Pons (tissue), 1 donor: ENCODE results near the gene TLN1.

ENCODE experiments used
- DNase-seq: peaks from one replicate; pipeline ENCODE4 v3.0.0-alpha.2; 2016; ENCODE audit warnings: low spot score

Gene TLN1

GRCh38 chr9:35732185-35732799 lies at the start of gene TLN1, which contains the start of gene CREB3:
Gene TLN1, minus strand, starts transcription at chr9:35732195. Its CDS starts 6,501 bp downstream, at chr9:35725694.
Gene CREB3, plus strand, starts transcription at chr9:35732666. Its CDS starts 107 bp downstream, at chr9:35732773.
- peak; percentile 99 for DNase-seq

- no peak for DNase-seq
Observed at GRCh38 chr9:35781066-35781465, 49.1 kb upstream of the TLN1 start.

DNA sequence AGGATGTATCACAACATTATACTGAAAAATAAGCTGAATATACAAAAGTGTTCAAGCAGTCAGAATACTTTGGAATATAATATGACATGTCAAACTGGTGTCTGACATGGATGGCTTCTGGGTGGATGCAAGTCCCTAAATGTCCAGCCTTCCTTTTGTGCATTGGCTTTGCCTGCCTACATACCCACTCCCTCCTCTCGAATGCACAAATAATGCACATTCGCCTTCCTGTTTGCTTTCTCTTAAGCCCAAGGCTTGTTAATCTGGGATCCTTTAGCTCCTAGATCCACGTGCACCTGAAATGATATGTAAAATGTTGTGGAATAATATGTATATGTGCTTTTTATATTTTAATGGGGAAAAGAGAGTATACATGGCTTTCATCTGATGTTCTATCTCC lies 46.5 kb upstream of the TLN1 start:
- no peak for DNase-seq

GRCh38 chr9:35776018-35776417 lies 44.0 kb upstream of the TLN1 start:
- DNase-seq, result no peak

- DNase-seq, result peak; percentile 55
Observed at GRCh38 chr9:35774907-35775635, 43.1 kb upstream of the TLN1 start.

GRCh38 chr9:35771943-35772342 lies 39.9 kb upstream of the TLN1 start:
- no peak for DNase-seq

DNA sequence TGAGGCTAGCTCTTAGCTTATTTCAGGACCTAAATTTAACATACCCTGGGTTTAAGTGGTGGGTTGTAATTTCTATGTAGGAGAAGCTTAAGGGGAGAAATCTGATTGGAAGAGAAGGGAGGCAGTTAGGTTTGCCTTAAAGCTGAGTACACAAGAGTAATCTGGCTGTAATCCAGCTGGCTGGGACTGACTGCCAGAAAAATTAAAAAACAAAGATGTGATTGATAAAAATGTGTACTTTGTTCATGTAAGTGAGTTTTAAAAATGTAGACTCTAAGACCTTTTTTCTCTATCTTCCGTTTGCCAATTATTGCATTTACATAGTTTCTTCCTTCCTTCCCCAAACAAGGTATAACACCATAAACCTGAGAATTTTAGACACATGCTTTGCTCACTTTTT lies 39.5 kb upstream of the TLN1 start:
- no peak for DNase-seq

GRCh38 chr9:35771075-35771433 lies 39.1 kb upstream of the TLN1 start:
- no peak for DNase-seq

GRCh38 chr9:35769763-35770162 lies 37.8 kb upstream of the TLN1 start:
- no peak for DNase-seq

- no peak for DNase-seq
Observed at GRCh38 chr9:35767458-35767857, 35.5 kb upstream of the TLN1 start.

DNA sequence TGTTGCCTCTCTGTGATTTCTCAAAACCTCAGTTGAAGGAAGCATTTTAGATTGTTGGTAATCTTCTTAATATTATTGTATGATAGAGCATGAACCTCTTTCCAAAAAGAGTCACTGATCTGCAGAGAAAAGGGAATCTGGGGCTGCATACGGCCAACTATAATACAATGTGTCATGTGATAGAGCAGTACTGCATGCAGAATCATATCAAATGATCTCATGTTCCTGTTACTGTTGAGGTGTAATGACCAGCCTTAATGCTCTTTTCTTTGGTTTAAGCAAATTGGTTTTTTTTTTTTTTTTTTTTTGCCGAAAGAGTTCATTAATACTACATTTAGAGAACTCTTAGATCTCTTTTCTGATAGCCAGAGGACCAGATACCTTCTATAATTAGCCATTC lies 35.0 kb upstream of the TLN1 start:
- no peak for DNase-seq

DNA sequence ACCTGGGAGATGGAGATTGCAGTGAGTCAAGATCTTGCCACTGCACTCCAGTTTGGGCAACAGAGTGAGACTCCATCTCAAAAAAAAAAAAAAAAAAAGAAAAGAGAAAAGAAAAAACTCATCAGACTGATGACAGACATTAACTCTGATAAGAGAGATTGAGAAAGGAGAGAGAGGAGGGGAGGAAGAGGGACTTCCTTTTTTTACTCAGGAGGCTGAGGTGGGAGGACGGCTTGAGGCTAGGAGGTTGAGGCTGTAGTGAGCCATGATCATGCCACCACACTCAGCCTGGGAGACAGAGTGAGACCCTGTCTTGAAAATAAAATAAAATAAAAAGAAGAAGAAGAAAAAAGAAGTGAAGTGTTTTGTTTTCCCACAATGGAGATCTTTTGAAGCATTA lies 31.8 kb upstream of the TLN1 start:
- no peak for DNase-seq

GRCh38 chr9:35763181-35763580 lies 31.2 kb upstream of the TLN1 start:
- no peak for DNase-seq

- DNase-seq, result no peak
Observed at GRCh38 chr9:35760651-35761050, 28.7 kb upstream of the TLN1 start.

DNA sequence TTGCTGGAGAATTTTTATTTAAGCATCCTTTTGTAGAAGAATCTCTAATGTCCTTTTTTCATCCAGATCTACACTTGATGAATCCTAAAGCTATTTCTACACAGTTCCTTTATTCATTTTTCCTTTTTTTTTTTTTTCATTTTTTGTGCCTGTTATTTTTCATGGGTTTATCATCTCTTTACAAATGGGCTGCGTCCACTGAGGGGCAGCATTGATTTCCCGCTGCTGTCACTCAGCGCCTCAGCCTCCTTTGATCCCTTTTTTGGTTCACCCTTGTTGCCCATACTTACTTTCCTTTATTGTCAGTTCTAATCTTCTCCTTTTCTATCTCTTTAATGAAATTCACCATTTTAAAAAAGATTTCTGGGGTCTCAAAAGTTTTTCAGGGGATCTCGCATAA lies 27.8 kb upstream of the TLN1 start:
- DNase-seq, result no peak

DNA sequence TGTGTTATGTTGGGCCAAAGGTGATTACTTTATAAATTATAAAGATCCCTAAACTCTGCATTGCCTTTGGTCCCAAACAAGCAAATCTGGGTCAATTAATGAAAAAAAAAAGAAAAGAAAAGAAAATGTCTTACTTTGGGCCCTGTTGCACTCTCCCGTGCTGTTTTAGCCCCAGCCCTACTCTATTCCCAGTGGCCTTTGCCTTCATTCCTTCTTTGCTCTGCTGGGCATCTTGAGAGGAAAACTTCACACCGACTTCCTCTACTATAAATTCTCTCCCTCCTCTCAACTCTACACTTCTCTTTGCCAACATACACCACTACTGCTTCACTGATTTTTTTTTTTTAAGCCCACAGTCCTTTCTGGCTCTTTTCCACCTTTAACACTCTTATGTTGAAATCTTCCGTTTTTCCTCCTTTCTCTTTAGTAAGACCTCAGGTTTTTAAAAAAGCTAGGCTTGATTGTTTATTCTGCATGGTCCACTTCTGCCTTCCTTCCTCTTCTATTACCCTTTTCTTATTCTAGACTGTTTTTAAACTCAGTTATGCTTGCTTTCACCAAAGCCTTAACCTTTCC lies 26.6 kb upstream of the TLN1 start:
- DNase-seq, result no peak

DNA sequence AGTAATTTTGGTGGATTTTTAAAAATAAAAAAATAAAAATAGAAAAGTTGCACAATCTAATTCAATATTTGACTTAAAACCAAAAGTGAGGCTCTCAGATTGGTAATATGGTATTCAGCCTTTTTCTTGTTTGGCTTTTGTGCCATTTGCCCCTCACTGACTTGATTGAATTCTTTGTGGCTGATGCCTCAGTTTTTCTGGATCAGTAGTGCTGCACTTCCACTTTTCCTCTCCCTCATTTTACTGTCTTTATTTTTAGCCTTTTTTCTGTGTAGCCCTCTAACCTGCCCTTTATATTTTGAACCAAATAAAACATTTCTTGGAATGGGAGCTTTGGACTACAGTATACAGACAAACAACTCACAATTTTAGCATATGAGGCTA lies 25.9 kb upstream of the TLN1 start:
- no peak for DNase-seq

DNA sequence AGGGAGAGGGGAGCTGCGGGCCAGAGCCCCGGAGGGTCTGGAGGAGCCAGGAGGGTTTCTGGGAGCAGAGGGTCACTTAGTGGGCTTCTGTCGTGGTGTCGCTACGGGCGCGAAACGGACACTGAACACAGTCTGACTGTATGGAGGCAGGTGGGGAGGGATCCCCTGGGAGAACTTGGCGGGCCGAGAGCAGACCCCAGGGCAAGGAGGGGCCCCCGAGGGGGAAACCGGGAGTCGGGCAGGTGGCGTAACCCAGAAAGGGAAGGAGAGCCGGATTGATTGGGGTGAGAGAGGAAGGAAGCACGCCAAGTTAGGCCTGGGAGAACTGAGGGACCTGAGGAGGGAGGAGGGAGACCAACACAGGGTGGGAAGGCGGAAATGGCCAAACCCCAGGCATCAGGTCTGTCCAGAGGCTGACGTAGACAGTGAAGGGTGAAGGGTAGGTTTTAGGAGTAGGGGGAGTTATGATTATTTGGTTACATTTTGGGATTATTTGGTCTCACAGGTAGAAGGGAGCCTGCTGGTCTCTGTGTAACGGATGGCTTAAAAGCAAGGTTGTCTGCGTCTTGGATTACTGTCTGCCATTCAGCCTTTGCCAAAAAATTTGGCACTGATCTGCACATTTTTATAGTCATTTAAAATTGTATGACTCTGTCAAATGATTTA lies 25.4 kb upstream of the TLN1 start:
- DNase-seq, result peak; percentile 38

- DNase-seq, result peak; percentile 36
Observed at GRCh38 chr9:35756275-35757225, 24.6 kb upstream of the TLN1 start.

- no peak for DNase-seq
Observed at GRCh38 chr9:35755071-35755470, 23.1 kb upstream of the TLN1 start.

- no peak for DNase-seq
Observed at GRCh38 chr9:35754264-35754663, 22.3 kb upstream of the TLN1 start, which contains the start of gene MSMP. Gene MSMP, minus strand, starts transcription at chr9:35754276. Its CDS starts 147 bp downstream, at chr9:35754129.

DNA sequence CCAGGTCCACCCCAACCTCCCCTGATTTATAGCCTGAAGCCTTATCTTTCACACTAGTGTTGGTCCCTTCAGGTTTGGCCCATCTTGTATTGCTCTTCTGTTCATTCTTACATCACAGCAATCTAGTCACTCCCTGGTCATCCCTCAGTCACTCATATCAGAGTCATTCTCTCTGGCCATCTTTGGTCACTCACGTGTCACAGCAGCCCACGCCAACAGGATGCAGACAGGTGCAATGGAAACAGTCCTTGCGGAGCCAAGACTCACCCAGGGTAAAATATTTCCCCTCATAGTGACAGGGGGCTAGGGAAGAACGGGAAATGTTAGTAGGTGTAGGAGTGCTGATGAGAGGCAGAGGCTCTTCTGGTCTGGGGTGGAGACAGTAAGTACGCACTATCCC lies 21.5 kb upstream of the TLN1 start:
- no peak for DNase-seq
